K562 (cell line): Measurements from ENCODE around the gene PPWD1. TPM values are rescaled to one million over a fixed set of nuclear protein-coding genes. Genes with fewer than 3 reads are reported as not detected.

Experiments used
- ATAC-seq: fragments of 200-7000 bp; cut with Tn5 transposase; 3 replicates; pipeline ENCODE4 v1.9.1; 2020; ENCODE audit warnings: moderate library complexity
- BruUV-seq: library from RNA; stranded (reverse); fragments of 400-500 nt; replicated peaks from 2 replicates; lab custom pipeline; 2021; lab: Mats Ljungman, UMichigan
- CTCF ChIA-PET: fragments of 300-600 bp; formaldehyde crosslinking; extraction: SDS; loops from one replicate; lab custom pipeline; 2021; ENCODE audit warnings: low intra/inter-chr PET ratio; lab: Yijun Ruan, JAX
- POLR2A ChIA-PET: fragments of 300-600, 350-650 bp; sonication (Branson Sonifier 250); formaldehyde crosslinking; extraction: SDS; loops from one replicate; lab custom pipeline; 2021; ENCODE audit warnings: antibody characterized with exemption, inconsistent platforms; lab: Yijun Ruan, JAX
- DNase-seq, 4 experiments: peaks; one replicate each; pipeline versions ENCODE4 v3.0.0 to v3.0.0-alpha.2; 2011 to 2018; ENCODE audit warnings: low spot score in 3 of 4, mixed read lengths in 3 of 4; ENCODE audit errors: extremely low read depth in 1 of 4
- FAIRE-seq: peaks from 2 replicates; lab custom pipeline; 2011; peaks lifted over from hg19 to GRCh38; lab: Jason Lieb, UNC
- H2AFZ ChIP-seq: 2 replicates; pipeline ENCODE4 v1.6.0; 2011; ENCODE audit warnings: low read depth, low read length, control low read depth, inconsistent platforms
- H3K27ac ChIP-seq: fragments of 200-600 bp; 3 replicates; pipeline ENCODE4 v1.8.0; 2011; ENCODE audit warnings: low read depth, mild to moderate bottlenecking, control low read depth, inconsistent platforms, low read length, moderate library complexity, mixed read lengths; ENCODE audit errors: extremely low read depth
- H3K27me3 ChIP-seq, 2 experiments: fragments of 300-600 bp in 1 of 2; 2 replicates in 1 of 2; 3 replicates in 1 of 2; pipeline versions ENCODE4 v1.6.0 to v1.8.0; 2011; ENCODE audit warnings: inconsistent platforms in 2 of 2, low read length in 2 of 2, mild to moderate bottlenecking in 1 of 2, mixed read lengths in 1 of 2, moderate library complexity in 1 of 2; ENCODE audit not compliant: control insufficient read depth in 2 of 2, insufficient read depth in 2 of 2
- H3K36me3 ChIP-seq: fragments of 300-600 bp; 3 replicates; pipeline ENCODE4 v1.8.0; 2011; ENCODE audit warnings: mild to moderate bottlenecking, low read length, inconsistent platforms; ENCODE audit not compliant: control insufficient read depth, insufficient read depth
- H3K4me1 ChIP-seq, 2 experiments: fragments of 200-600 bp in 1 of 2; replicated peaks in 1 of 2; 2 replicates in 1 of 2; 3 replicates in 1 of 2; pipeline versions ENCODE4 v1.5.1 to v1.8.0; 2011; ENCODE audit warnings: inconsistent platforms in 2 of 2, low read length in 2 of 2, mild to moderate bottlenecking in 1 of 2, mixed read lengths in 1 of 2, moderate library complexity in 1 of 2; ENCODE audit not compliant: control insufficient read depth in 2 of 2, insufficient read depth in 2 of 2
- H3K4me2 ChIP-seq: 2 replicates; pipeline ENCODE4 v1.6.1; 2011; ENCODE audit warnings: low read length, control low read depth, inconsistent platforms, mixed read lengths; ENCODE audit not compliant: insufficient read depth
- H3K4me3 ChIP-seq: fragments of 200-600 bp; sonication (generic), shearing (Covaris generic); 2 replicates; pipeline ENCODE4 v1.5.1; 2016; ENCODE audit warnings: control low read depth, inconsistent platforms
- H3K79me2 ChIP-seq: fragments of 200-600 bp; 3 replicates; pipeline ENCODE4 v1.8.0; 2011; ENCODE audit warnings: low read length, inconsistent platforms; ENCODE audit not compliant: control insufficient read depth, insufficient read depth
- H3K9ac ChIP-seq, 2 experiments: 2 replicates each; pipeline versions ENCODE4 v1.6.0 to v1.6.1; 2011; ENCODE audit warnings: low read depth in 2 of 2, low read length in 2 of 2, control low read depth in 1 of 2, inconsistent platforms in 1 of 2, mild to moderate bottlenecking in 1 of 2, mixed read lengths in 1 of 2; ENCODE audit not compliant: insufficient read depth in 1 of 2
- H3K9me1 ChIP-seq: one replicate; pipeline ENCODE4 v1.6.0; 2011; ENCODE audit warnings: inconsistent platforms, mild to moderate bottlenecking, low read length, moderate library complexity; ENCODE audit not compliant: control insufficient read depth, insufficient read depth
- H3K9me3 ChIP-seq: replicated peaks from 2 replicates; pipeline ENCODE4 v1.5.1; 2011; ENCODE audit warnings: low read depth, low read length, inconsistent platforms; ENCODE audit not compliant: control insufficient read depth, insufficient read depth
- H4K20me1 ChIP-seq: replicated peaks from 2 replicates; pipeline ENCODE4 v1.6.1; 2011; ENCODE audit warnings: low read length, inconsistent platforms, mixed read lengths; ENCODE audit not compliant: control insufficient read depth, insufficient read depth
- CXXC5 ChIP-seq: fragments of 250-450 bp; sonication (Bioruptor Pico); IDR thresholded peaks from 2 replicates; pipeline ENCODE4 v1.8.0; 2022; ENCODE audit warnings: inconsistent platforms, mild to moderate bottlenecking, moderate library complexity
- KLF13 ChIP-seq: fragments of 450-650 bp; IDR thresholded peaks from 2 replicates; pipeline ENCODE4 v1.6.1; 2016; ENCODE audit warnings: missing genetic modification characterization, low read depth, mild to moderate bottlenecking, missing compliant biosample characterization, moderate library complexity, borderline replicate concordance
- MYNN ChIP-seq, 2 experiments: sonication (generic); formaldehyde crosslinking in 1 of 2; IDR thresholded peaks; 2 replicates each; pipeline versions ENCODE4 v1.5.0 to v1.6.1; 2016 to 2020; ENCODE audit warnings: antibody characterized with exemption in 1 of 2, missing genetic modification reagents in 1 of 2
- PCBP2 ChIP-seq: fragments of 200-400 bp; formaldehyde crosslinking; IDR thresholded peaks from 2 replicates; pipeline ENCODE4 v1.6.1; 2018; ENCODE audit warnings: low read length, low read depth, mild to moderate bottlenecking, moderate library complexity; ENCODE audit not compliant: poor library complexity, severe bottlenecking
- PRMT5 ChIP-seq: sonication (generic); formaldehyde crosslinking; IDR thresholded peaks from 2 replicates; pipeline ENCODE4 v1.5.0; 2020; ENCODE audit warnings: missing genetic modification reagents
- TARDBP ChIP-seq: fragments of 450-650 bp; IDR thresholded peaks from 2 replicates; pipeline ENCODE4 v1.6.1; 2016
- TOE1 ChIP-seq, 2 experiments: fragments of 450-650 bp in 1 of 2; sonication (generic) in 1 of 2; formaldehyde crosslinking in 1 of 2; IDR thresholded peaks; 2 replicates each; pipeline versions ENCODE4 v1.7.1 to v1.8.0; 2016 to 2022; ENCODE audit warnings: borderline replicate concordance in 2 of 2, mild to moderate bottlenecking in 2 of 2, antibody characterized with exemption in 1 of 2, inconsistent platforms in 1 of 2, low read depth in 1 of 2, missing genetic modification reagents in 1 of 2, moderate library complexity in 1 of 2
- ZNF445 ChIP-seq: fragments of 250-450 bp; sonication (Bioruptor Pico); IDR thresholded peaks from 2 replicates; pipeline ENCODE4 v1.4.0; 2020; ENCODE audit warnings: low read depth, mild to moderate bottlenecking, moderate library complexity
- ZNF507 ChIP-seq: conservative IDR thresholded peaks from 2 replicates; pipeline ENCODE4 v1.6.1; 2017; ENCODE audit warnings: missing genetic modification characterization, missing compliant biosample characterization
- in situ Hi-C: fragments of 300-500 bp; cut with MboI; formaldehyde crosslinking; loops from 4 replicates; pipeline ENCODE4 v1.15.0; 2018; ENCODE audit warnings: inconsistent platforms, mixed read lengths
- intact Hi-C: fragments of 100-400 bp; cut with micrococcal nuclease; formaldehyde crosslinking; loops from 2 replicates; pipeline ENCODE4 v1.14.2; 2022
- polyA plus RNA-seq, 8 experiments: library from polyadenylated mRNA; depleted of rRNA in 4 of 8; stranded (reverse) in 5 of 8; unstranded in 3 of 8; fragments of >200 nt; fragmentation: Nextera tagmentation in 2 of 8; fragmentation: Illumina TruSeq in 1 of 8; extraction: Ambion mirVana in 2 of 8; extraction: Trizol in 1 of 8; gene quantifications; 2 replicates each; pipeline versions ENCODE4 v1.2.1 to v1.2.3, GENCODE V29; 2011 to 2014; ENCODE audit warnings: inconsistent platforms in 1 of 8, missing spikeins in 1 of 8
- total RNA-seq, 7 experiments: library from RNA; depleted of rRNA in 6 of 7; stranded (reverse); fragments of >200 nt in 6 of 7; fragmentation: Illumina TruSeq in 2 of 7; extraction: Trizol in 2 of 7; gene quantifications; 2 replicates each; pipeline versions ENCODE4 v1.2.1 to v1.2.3, GENCODE V29; 2011 to 2021; ENCODE audit warnings: low replicate concordance in 1 of 7
- TF ChIP-seq, protein P1 (sequence below): fragments of 200-800 bp; sonication (Bioruptor generic); IDR thresholded peaks from 2 replicates; pipeline ENCODE4 v1.6.1; 2017; ENCODE audit warnings: missing genetic modification characterization, missing compliant biosample characterization
- TF ChIP-seq, protein P2 (sequence below): fragments of 250-450 bp; sonication (Bioruptor Pico); IDR thresholded peaks from 2 replicates; pipeline ENCODE4 v1.8.0; 2021; ENCODE audit warnings: mild to moderate bottlenecking, moderate library complexity
- TF ChIP-seq, protein P3 (sequence below): fragments of 450-650 bp; formaldehyde crosslinking; IDR thresholded peaks from 2 replicates; pipeline ENCODE4 v1.4.0; 2020; ENCODE audit warnings: mild to moderate bottlenecking, moderate library complexity
- TF ChIP-seq, protein P4 (sequence below): fragments of 250-450 bp; sonication (Bioruptor Pico); IDR thresholded peaks from 2 replicates; pipeline ENCODE4 v1.5.0; 2021; ENCODE audit warnings: mild to moderate bottlenecking, borderline replicate concordance

PPWD1 gene
- total and polyA plus RNA-seq, 9 of the 15 experiments (the other 6 are each of a cell fraction or from before 2014, with no cell fraction given): 24.1 to 89.2 (median 51.4) TPM

DNA sequence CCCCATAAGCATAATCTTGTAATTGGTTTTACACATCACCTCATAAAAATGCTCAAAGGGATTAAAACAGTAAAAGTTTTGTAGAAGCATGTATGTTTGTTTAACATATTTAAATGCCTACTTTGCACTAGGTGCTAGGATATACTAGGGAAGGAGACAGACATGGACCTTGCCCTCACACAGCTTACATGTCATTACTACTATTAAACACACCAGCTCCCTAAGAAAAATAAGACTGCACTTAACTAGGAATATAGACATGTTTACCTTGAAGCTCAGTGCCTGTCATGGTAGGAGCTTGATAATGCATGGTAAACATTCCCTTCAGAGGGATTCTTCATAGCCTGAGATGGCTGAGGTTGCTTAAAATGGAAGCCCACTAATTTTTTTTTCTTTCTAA is 67.9 kb downstream of the PPWD1 start:
- H3K36me3 ChIP-seq: peaks cover 27% of the 10 kb centered on the region
- intact Hi-C loops: no loop called here
- H3K27ac ChIP-seq: no peak overlapping the region
- no peaks in the 10 kb centered on the region for H3K9me1 ChIP-seq
- H3K9me3 ChIP-seq: no peaks in the 10 kb centered on the region
- POLR2A ChIA-PET: interaction anchor here (0.6 to 0.8 kb wide), 2 partner anchors 10 to 15 kb away, joined by 3 to 5 read pairs; no protein-coding TSS in a partner anchor
- no peak overlapping the region for H2AFZ ChIP-seq
- no peaks in the 10 kb centered on the region for H3K27me3 ChIP-seq
- no peaks in the 10 kb centered on the region for H4K20me1 ChIP-seq
- in situ Hi-C loops: no loop called here
- no peak for DNase-seq
- CTCF ChIA-PET: no interaction called here
- no TSS peak for BruUV-seq
- H3K9ac ChIP-seq: no peak overlapping the region
- H3K79me2 ChIP-seq: peaks cover 43% of the 10 kb centered on the region
- peak; percentile 31; the same call in 1 of the 3 replicates for ATAC-seq
- no peak overlapping the region for H3K4me3 ChIP-seq
- H3K4me2 ChIP-seq: no peak overlapping the region
- peak; percentile 26 for FAIRE-seq
- peaks cover 0 to 6% of the 10 kb centered on the region in 2 experiments; a peak in 2 of 5 replicates for H3K4me1 ChIP-seq
- TF ChIP-seq CXXC5 (no peak), KLF13 (tag) (no peak), PCBP2 (no peak), TOE1 (IDR thresholded peaks at IDR 0.05; ENCODE audit: borderline replicate concordance) (no peak), TOE1 (CRISPR knock-in tag; IDR thresholded peaks at IDR 0.05; ENCODE audit: borderline replicate concordance, low read depth) (no peak), TARDBP (no peak), MYNN (IDR thresholded peaks at IDR 0.05) (no peak), MYNN (CRISPR knock-in tag; IDR thresholded peaks at IDR 0.05) (no peak), ZNF507 (tag) (no peak), PRMT5 (CRISPR knock-in tag) (no peak), ZNF445 (CRISPR knock-in tag) (no peak)
- TF ChIP-seq, protein P1, sequence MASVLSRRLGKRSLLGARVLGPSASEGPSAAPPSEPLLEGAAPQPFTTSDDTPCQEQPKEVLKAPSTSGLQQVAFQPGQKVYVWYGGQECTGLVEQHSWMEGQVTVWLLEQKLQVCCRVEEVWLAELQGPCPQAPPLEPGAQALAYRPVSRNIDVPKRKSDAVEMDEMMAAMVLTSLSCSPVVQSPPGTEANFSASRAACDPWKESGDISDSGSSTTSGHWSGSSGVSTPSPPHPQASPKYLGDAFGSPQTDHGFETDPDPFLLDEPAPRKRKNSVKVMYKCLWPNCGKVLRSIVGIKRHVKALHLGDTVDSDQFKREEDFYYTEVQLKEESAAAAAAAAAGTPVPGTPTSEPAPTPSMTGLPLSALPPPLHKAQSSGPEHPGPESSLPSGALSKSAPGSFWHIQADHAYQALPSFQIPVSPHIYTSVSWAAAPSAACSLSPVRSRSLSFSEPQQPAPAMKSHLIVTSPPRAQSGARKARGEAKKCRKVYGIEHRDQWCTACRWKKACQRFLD (CRISPR knock-in tag): no peak
- TF ChIP-seq, protein P2, sequence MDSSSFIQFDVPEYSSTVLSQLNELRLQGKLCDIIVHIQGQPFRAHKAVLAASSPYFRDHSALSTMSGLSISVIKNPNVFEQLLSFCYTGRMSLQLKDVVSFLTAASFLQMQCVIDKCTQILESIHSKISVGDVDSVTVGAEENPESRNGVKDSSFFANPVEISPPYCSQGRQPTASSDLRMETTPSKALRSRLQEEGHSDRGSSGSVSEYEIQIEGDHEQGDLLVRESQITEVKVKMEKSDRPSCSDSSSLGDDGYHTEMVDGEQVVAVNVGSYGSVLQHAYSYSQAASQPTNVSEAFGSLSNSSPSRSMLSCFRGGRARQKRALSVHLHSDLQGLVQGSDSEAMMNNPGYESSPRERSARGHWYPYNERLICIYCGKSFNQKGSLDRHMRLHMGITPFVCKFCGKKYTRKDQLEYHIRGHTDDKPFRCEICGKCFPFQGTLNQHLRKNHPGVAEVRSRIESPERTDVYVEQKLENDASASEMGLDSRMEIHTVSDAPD (CRISPR knock-in tag): no peak
- TF ChIP-seq, protein P3, sequence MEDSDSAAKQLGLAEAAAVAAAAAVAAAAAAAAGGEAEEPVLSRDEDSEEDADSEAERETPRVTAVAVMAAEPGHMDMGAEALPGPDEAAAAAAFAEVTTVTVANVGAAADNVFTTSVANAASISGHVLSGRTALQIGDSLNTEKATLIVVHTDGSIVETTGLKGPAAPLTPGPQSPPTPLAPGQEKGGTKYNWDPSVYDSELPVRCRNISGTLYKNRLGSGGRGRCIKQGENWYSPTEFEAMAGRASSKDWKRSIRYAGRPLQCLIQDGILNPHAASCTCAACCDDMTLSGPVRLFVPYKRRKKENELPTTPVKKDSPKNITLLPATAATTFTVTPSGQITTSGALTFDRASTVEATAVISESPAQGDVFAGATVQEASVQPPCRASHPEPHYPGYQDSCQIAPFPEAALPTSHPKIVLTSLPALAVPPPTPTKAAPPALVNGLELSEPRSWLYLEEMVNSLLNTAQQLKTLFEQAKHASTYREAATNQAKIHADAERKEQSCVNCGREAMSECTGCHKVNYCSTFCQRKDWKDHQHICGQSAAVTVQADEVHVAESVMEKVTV: no peak
- TF ChIP-seq, protein P4, sequence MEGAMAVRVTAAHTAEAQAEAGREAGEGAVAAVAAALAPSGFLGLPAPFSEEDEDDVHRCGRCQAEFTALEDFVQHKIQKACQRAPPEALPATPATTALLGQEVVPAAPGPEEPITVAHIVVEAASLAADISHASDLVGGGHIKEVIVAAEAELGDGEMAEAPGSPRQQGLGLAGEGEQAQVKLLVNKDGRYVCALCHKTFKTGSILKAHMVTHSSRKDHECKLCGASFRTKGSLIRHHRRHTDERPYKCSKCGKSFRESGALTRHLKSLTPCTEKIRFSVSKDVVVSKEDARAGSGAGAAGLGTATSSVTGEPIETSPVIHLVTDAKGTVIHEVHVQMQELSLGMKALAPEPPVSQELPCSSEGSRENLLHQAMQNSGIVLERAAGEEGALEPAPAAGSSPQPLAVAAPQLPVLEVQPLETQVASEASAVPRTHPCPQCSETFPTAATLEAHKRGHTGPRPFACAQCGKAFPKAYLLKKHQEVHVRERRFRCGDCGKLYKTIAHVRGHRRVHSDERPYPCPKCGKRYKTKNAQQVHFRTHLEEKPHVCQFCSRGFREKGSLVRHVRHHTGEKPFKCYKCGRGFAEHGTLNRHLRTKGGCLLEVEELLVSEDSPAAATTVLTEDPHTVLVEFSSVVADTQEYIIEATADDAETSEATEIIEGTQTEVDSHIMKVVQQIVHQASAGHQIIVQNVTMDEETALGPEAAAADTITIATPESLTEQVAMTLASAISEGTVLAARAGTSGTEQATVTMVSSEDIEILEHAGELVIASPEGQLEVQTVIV (CRISPR knock-in tag): no peak
